A549 treated with CpdA at 1 μM for 4 hours (cell line): ENCODE measurements around the gene WDR76. TPM values are rescaled to one million over a fixed set of nuclear protein-coding genes. Genes with fewer than 3 reads are reported as not detected.

Experiments
- total RNA-seq: library from RNA; stranded (reverse); fragments of 200-300 nt; extraction: Qiagen RNA extraction; gene quantifications from 5 replicates; pipeline ENCODE4 v1.2.3, GENCODE V29; 2022; ENCODE audit warnings: low read depth

Gene WDR76
- total RNA-seq, result 10.5 to 15.0 TPM (median 12.0 TPM) in 5 replicates

DNA sequence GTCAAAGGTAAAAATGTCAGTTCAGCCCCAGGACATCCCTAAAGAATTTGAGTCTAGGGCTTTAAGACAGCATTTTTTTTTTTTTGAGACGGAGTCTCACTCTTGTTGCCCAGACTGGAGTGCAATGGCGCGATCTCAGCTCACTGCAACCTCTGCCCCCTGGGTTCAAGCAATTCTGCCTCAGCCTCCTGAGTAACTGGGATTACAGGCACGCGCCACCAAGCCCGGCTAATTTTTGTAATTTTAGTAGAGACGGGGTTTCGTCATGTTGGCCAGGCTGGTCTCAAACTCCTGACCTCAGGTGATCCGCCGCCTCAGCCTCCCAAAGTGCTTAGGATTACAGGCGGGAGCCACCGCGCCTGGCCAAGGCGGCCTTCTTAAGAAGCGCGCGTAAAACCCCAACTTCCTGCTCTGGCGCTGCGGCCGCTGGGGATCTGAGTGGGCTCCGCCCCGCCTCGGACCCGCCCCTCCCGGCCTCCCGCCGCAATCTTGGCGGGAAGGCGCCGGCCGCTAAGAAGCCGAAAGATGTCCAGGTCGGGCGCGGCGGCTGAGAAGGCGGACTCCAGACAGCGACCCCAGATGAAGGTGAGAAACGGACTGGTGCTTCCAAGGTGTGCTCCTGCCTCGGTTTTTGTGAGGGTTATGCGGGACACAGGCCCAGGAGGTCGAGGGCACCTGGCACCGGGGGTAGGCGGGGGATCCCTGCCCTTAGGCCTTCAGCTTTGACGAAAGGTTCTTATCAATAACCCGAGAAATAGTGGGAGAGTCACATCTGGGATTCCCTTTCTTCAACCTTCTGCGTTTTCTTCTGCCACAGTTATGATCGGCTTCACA, at the start of gene WDR76:
Gene WDR76 (plus strand): TSS at position 495 of the 834 bp plus-strand sequence. CDS start 31 bp downstream, at position 526.

GRCh38 chr15:43791993-43792760, 34.6 kb upstream of the WDR76 start, which contains the start of gene SERF2:
Gene SERF2, plus strand, starts transcription at chr15:43792320. Its CDS starts 57 bp downstream, at chr15:43792377.

GRCh38 chr15:43799945-43800285, 26.9 kb upstream of the WDR76 start, which contains the start of gene SERINC4:
Gene SERINC4, minus strand, starts transcription at chr15:43800220. Its CDS starts 234 bp downstream, at chr15:43799986.

DNA sequence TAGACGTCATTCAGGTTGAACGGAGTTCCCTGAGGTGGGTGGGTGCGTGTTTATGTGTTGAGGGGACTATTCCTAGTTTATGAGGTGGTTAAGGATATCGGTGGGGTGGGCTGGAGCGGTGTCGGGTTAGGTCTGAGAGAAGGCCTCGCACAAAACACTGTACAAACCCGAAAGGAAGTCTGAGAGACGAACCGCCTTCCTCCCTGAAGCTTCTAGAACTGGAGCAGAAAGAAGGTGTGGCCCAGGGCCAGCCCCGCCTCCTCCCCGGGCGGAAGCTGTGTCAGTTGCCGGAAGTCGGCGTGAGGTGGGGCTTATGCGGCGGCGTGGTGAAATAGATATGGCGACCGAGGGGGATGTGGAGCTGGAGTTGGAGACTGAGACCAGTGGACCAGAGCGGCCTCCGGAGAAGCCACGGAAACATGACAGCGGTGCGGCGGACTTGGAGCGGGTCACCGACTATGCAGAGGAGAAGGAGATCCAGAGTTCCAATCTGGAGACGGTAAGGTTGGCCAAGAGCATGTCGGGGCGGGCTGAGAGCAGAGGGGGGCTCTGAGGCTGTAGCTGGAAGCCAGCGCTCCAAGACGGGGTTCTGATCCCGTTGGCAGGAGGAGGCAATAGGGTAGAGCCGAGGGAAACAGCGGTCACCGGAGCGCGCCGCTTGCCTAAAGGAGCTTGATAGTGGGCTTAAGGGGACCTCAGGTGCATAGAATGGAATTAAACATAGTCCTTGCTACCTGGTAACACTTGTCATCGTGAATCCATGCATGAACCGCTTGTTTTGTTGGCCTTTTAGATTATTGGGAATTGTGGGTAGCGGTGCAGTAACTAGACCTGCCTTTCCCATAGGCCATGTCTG, 26.3 kb upstream of the WDR76 start, which contains the start of gene HYPK:
Gene HYPK (plus strand): TSS at position 314 of the 856 bp plus-strand sequence. CDS start 24 bp downstream, at position 338.

DNA sequence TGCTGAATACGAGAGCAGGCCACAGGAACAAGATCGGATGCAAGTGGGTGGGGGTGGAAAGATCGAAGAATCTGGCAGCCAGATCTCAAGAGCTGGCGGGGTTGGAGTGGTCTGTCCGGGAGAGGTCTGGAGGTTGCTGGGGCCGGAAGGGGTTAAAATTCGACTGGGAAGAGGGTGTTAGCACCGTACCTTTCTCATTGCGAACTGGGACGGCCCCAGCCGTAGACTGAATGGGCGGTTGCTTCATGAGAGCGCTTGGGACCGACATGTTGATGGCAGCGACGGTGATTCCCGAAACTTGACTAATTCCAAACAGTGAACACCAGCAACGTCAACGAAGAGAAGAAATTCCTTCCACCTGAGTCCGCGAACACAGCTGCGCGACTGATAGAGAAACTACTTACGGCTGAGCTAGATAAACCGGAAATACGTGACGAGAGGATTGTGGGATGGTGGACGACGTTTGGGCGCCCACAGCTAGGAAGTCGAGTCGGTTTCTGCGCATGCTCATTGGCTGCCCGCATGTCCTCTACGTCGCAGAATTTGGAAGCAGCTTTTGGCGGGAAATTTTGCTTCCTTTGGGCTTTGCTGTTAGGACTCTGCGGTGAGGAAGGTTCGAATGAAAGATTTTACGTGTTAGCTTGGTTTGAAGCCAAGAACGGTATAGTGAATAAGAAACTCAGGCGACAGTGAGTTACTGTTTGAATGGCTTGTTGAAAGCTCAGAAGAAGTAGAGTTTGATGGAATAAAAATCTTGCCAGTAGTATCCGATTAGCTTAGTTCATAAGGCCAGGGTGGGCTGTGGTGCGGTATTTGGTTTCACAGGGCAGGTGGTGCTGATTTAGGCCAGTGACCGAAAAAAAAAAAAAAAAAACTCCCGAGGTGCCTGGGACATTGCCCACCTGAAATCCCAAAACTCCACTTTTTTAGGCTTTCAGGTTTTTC, 2.2 kb upstream of the WDR76 start, which contains the start of gene MFAP1:
Gene MFAP1 (minus strand): TSS at position 389 of the 945 bp plus-strand sequence. CDS start 121 bp downstream, at position 268.

Other genes with a start within 250 kb of the WDR76 start
- 5.1 to 8.1 TPM (median 5.8 TPM) in 5 replicates for gene PPIP5K1, start 236.8 kb upstream of the WDR76 start, total RNA-seq
- 2.6 to 7.6 TPM (median 3.8 TPM) in 5 replicates for gene CKMT1B, start 233.0 kb upstream of the WDR76 start, total RNA-seq
- 0.09 to 0.45 TPM (median 0.13 TPM) in 5 replicates for gene STRC, start 208.2 kb upstream of the WDR76 start, total RNA-seq
- 0.40 to 3.4 TPM (median 0.84 TPM) in 5 replicates for gene CATSPER2, start 178.2 kb upstream of the WDR76 start, total RNA-seq
- 1.2 to 3.3 TPM (median 2.4 TPM) in 5 replicates for gene CKMT1A, start 133.1 kb upstream of the WDR76 start, total RNA-seq
- 284 to 371 TPM (median 365 TPM) in 5 replicates for gene PDIA3, start 80.6 kb upstream of the WDR76 start, total RNA-seq
- 1.1 to 2.2 TPM (median 1.6 TPM) in 5 replicates for gene ELL3, start 50.0 kb upstream of the WDR76 start, total RNA-seq
- gene SERF2, start 34.7 kb upstream of the WDR76 start, total RNA-seq, result 438 to 716 TPM (median 681 TPM) in 5 replicates
- 0.05 to 0.12 TPM (median 0.08 TPM) in 4 of 5 replicates, not detected in the other for gene SERINC4, start 26.8 kb upstream of the WDR76 start, total RNA-seq
- gene HYPK, start 26.4 kb upstream of the WDR76 start, total RNA-seq, result 3.0 to 6.1 TPM (median 4.8 TPM) in 5 replicates
- 24.9 to 33.6 TPM (median 28.5 TPM) in 5 replicates for gene MFAP1, start 2.3 kb upstream of the WDR76 start, total RNA-seq